HEK293 (cell line): ENCODE data around the gene SYNE1.

ENCODE experiments used
- CTCF ChIP-seq: fragments of 450-650 bp; formaldehyde crosslinking; IDR thresholded peaks from 2 replicates; pipeline ENCODE4 v1.5.1; 2016; ENCODE audit warnings: missing biosample characterization, missing genetic modification characterization
- GLI4 ChIP-seq: fragments of 450-650 bp; formaldehyde crosslinking; IDR thresholded peaks from 2 replicates; pipeline ENCODE4 v1.5.1; 2016; ENCODE audit warnings: missing biosample characterization, missing genetic modification characterization
- REST ChIP-seq: fragments of 450-650 bp; formaldehyde crosslinking; IDR thresholded peaks from 2 replicates; pipeline ENCODE4 v1.5.1; 2016; ENCODE audit warnings: missing biosample characterization, missing genetic modification characterization
- YY1 ChIP-seq: fragments of 450-650 bp; formaldehyde crosslinking; IDR thresholded peaks from 2 replicates; pipeline ENCODE4 v1.5.1; 2018; ENCODE audit warnings: missing biosample characterization, missing genetic modification characterization
- ZNF239 ChIP-seq: fragments of 450-650 bp; formaldehyde crosslinking; IDR thresholded peaks from 2 replicates; pipeline ENCODE4 v1.5.1; 2016; ENCODE audit warnings: missing biosample characterization, missing genetic modification characterization
- ZNF274 ChIP-seq, 2 experiments: fragments of 200-500 bp in 1 of 2; fragments of 450-650 bp in 1 of 2; sonication (Bioruptor generic) in 1 of 2; formaldehyde crosslinking in 1 of 2; IDR thresholded peaks; 2 replicates each; pipeline versions ENCODE4 v1.5.1 to v1.6.1; 2014 to 2016; ENCODE audit warnings: borderline replicate concordance in 1 of 2, inconsistent platforms in 1 of 2, low read length in 1 of 2, missing biosample characterization in 1 of 2, missing genetic modification characterization in 1 of 2
- ZNF677 ChIP-seq: fragments of 450-650 bp; IDR thresholded peaks from 2 replicates; pipeline ENCODE4 v1.5.0; 2018; ENCODE audit warnings: missing biosample characterization, mild to moderate bottlenecking, missing genetic modification characterization, moderate library complexity
- ZXDB ChIP-seq: fragments of 450-650 bp; formaldehyde crosslinking; IDR thresholded peaks from 2 replicates; pipeline ENCODE4 v1.5.1; 2016; ENCODE audit warnings: missing biosample characterization, missing genetic modification characterization

GRCh38 chr6:152636609-152637295, 410 bp downstream of the SYNE1 start:
- no peak for TF ChIP-seq CTCF (tag by site-specific recombination)
- TF ChIP-seq GLI4 (tag by site-specific recombination): no peak
- TF ChIP-seq ZNF239: no peak
- TF ChIP-seq ZNF677 (tag by site-specific recombination): no peak
- TF ChIP-seq ZXDB: no peak
- no peak for TF ChIP-seq ZNF274 (IDR thresholded peaks at IDR 0.05; ENCODE audit: low read length)
- TF ChIP-seq ZNF274 (tag by site-specific recombination; IDR thresholded peaks at IDR 0.05; ENCODE audit: borderline replicate concordance): no peak
- no peak for TF ChIP-seq REST (tag by site-specific recombination)
- TF ChIP-seq YY1 (tag by site-specific recombination): no peak
